B cell (primary cell): ENCODE results near the gene AZU1. TPM values are rescaled to one million over a fixed set of nuclear protein-coding genes. Genes with fewer than 3 reads are reported as not detected.

Experiments
- ATAC-seq: fragments of 200-7000 bp; cut with Tn5 transposase; one replicate; pipeline ENCODE4 v1.10.0; 2021; ENCODE audit warnings: low read depth, mild to moderate bottlenecking, moderate number of reproducible peaks, moderate library complexity
- CTCF ChIA-PET: fragments of 350-600 bp; sonication (Branson Sonifier 250); formaldehyde crosslinking; loops from one replicate; lab custom pipeline; 2021; ENCODE audit warnings: antibody characterized with exemption, inconsistent platforms; lab: Charles Lee
- POLR2A ChIA-PET: fragments of 350-600 bp; sonication (Branson Sonifier 250); formaldehyde crosslinking; loops from one replicate; lab custom pipeline; 2021; ENCODE audit warnings: antibody characterized with exemption; lab: Charles Lee
- DNase-seq: peaks from one replicate; pipeline ENCODE4 v3.0.0; 2013
- H2AFZ ChIP-seq: 2 replicates; pipeline ENCODE4 v1.6.1; 2012; ENCODE audit warnings: mild to moderate bottlenecking, low read depth, low read length; ENCODE audit not compliant: insufficient read depth, poor library complexity, severe bottlenecking
- H3K27ac ChIP-seq, 2 donors: 1 replicate in 1 of 2; 2 replicates in 1 of 2; pipeline ENCODE4 v1.5.1; 2012 to 2013; ENCODE audit warnings: low read length in 2 of 2, mild to moderate bottlenecking in 2 of 2, moderate library complexity in 1 of 2
- H3K27me3 ChIP-seq, 4 experiments: fragments of 200-600 bp in 1 of 4; sonication (generic) in 1 of 4; replicated peaks in 1 of 4; 1 replicate in 2 of 4; 2 replicates in 2 of 4; pipeline versions ENCODE4 v1.6.1 to v1.7.0; 2013 to 2016; ENCODE audit warnings: low read length in 3 of 4, mild to moderate bottlenecking in 2 of 4, mixed read lengths in 1 of 4, moderate library complexity in 1 of 4; ENCODE audit not compliant: insufficient read depth in 4 of 4, control insufficient read depth in 3 of 4; ENCODE audit errors: control extremely low read depth in 1 of 4
- H3K36me3 ChIP-seq, 2 experiments: replicated peaks in 1 of 2; 1 replicate in 1 of 2; 2 replicates in 1 of 2; pipeline versions ENCODE4 v1.6.1 to v1.7.1; 2013; ENCODE audit warnings: low read length in 1 of 2; ENCODE audit not compliant: insufficient read depth in 2 of 2, control insufficient read depth in 1 of 2; ENCODE audit errors: control extremely low read depth in 1 of 2, extremely low read depth in 1 of 2
- H3K4me1 ChIP-seq, 2 donors: fragments of 200-600 bp in 1 of 2; sonication (generic) in 1 of 2; 1 replicate in 1 of 2; 2 replicates in 1 of 2; pipeline versions ENCODE4 v1.5.1 to v1.6.1; 2013 to 2017; ENCODE audit warnings: low read length in 2 of 2; ENCODE audit not compliant: control insufficient read depth in 2 of 2, insufficient read depth in 2 of 2
- H3K4me2 ChIP-seq: replicated peaks from 2 replicates; pipeline ENCODE3; 2012; ENCODE audit warnings: mild to moderate bottlenecking, low read depth, low read length; ENCODE audit not compliant: poor library complexity, severe bottlenecking
- H3K4me3 ChIP-seq, 5 experiments: fragments of 200-600 bp in 1 of 5; sonication (generic) in 1 of 5; 1 replicate in 3 of 5; 2 replicates in 2 of 5; pipeline versions ENCODE4 v1.5.1 to v1.7.0; 2011 to 2016; ENCODE audit warnings: low read length in 4 of 5, mild to moderate bottlenecking in 4 of 5, low read depth in 2 of 5, control low read depth in 1 of 5, moderate library complexity in 1 of 5; ENCODE audit not compliant: insufficient read depth in 1 of 5; ENCODE audit errors: control extremely low read depth in 1 of 5, extremely low read depth in 1 of 5
- H3K79me2 ChIP-seq: fragments of 200-600 bp; sonication (generic); one replicate; pipeline ENCODE4 v1.6.0; 2016; ENCODE audit warnings: low read length; ENCODE audit not compliant: control insufficient read depth, insufficient read depth
- H3K9ac ChIP-seq: fragments of 200-600 bp; sonication (generic); 2 replicates; pipeline ENCODE4 v1.6.1; 2017; ENCODE audit warnings: mild to moderate bottlenecking, low read length, moderate library complexity
- H3K9me3 ChIP-seq, 3 donors: one replicate each; pipeline versions ENCODE4 v1.6.1 to v1.7.1; 2013; ENCODE audit warnings: low read length in 2 of 3; ENCODE audit not compliant: control insufficient read depth in 2 of 3, insufficient read depth in 1 of 3; ENCODE audit errors: control extremely low read depth in 1 of 3
- H4K20me1 ChIP-seq: 2 replicates; pipeline ENCODE4 v1.6.0; 2012; ENCODE audit warnings: mild to moderate bottlenecking, low read length; ENCODE audit not compliant: insufficient read depth, control insufficient read depth, poor library complexity, severe bottlenecking
- H3K27ac Mint-ChIP-seq: one replicate; pipeline ENCODE4 v1.8.0; 2021; ENCODE audit warnings: mixed read lengths
- H3K27me3 Mint-ChIP-seq: one replicate; pipeline ENCODE4 v1.8.0; 2021; ENCODE audit warnings: mixed read lengths
- H3K4me1 Mint-ChIP-seq: one replicate; pipeline ENCODE4 v1.8.0; 2021; ENCODE audit warnings: mixed read lengths
- H3K4me3 Mint-ChIP-seq: one replicate; pipeline ENCODE4 v1.8.0; 2021; ENCODE audit warnings: mixed read lengths
- H3K9me3 Mint-ChIP-seq: one replicate; pipeline ENCODE4 v1.8.0; 2022; ENCODE audit warnings: mixed read lengths; ENCODE audit not compliant: insufficient read depth
- EZH2 ChIP-seq: IDR thresholded peaks from 2 replicates; pipeline ENCODE4 v1.6.1; 2012; ENCODE audit warnings: borderline replicate concordance, low read depth, mild to moderate bottlenecking, moderate library complexity, low read length; ENCODE audit not compliant: insufficient read depth, poor library complexity, severe bottlenecking
- WGBS: methylation state at CpG from one replicate; pipeline ENCODE4 v1.1.5; 2013; ENCODE audit warnings: missing lambda C conversion rate; ENCODE audit not compliant: insufficient coverage; 5-methylcytosine and 5-hydroxymethylcytosine counted together
- intact Hi-C: fragments of 100-400 bp; cut with micrococcal nuclease; formaldehyde crosslinking; loops from one replicate; pipeline ENCODE4 v1.10.0; 2022
- polyA plus RNA-seq: library from polyadenylated mRNA; depleted of rRNA; stranded (reverse); fragments of >200 nt; gene quantifications from 2 replicates; pipeline ENCODE4 v1.2.3, GENCODE V29; 2012
- total RNA-seq, 2 donors: library from RNA; stranded (reverse); fragments of 120-200 nt in 1 of 2; gene quantifications; 1 replicate in 1 of 2; 2 replicates in 1 of 2; pipeline versions ENCODE4 v1.2.3 to v1.2.4, GENCODE V29; 2013 to 2022
- TF ChIP-seq, protein P1 (sequence below): fragments of 200-600 bp; IDR thresholded peaks from one replicate; pipeline ENCODE4 v1.8.0; 2022; ENCODE audit warnings: antibody characterized with exemption, mild to moderate bottlenecking

Gene AZU1
- total and polyA plus RNA-seq, 2 donors (not counting 1 experiment from before 2014, with no cell fraction given): 0.13 to 0.44 TPM

- Mint-ChIP-seq H3K4me1 (peaks cover 24% of the 10 kb centered on the region), H3K9me3 (no peaks in the 10 kb centered on the region), H3K27me3 (no peaks in the 10 kb centered on the region), H3K4me3 (no peak overlapping the region), H3K27ac (no peak overlapping the region)
- Histone ChIP-seq H3K27me3 (no peaks in the 10 kb centered on the region), H3K9me3 (no peaks in the 10 kb centered on the region), H4K20me1 (peaks cover 100% of the 10 kb centered on the region), H3K4me2 (no peak overlapping the region), H3K36me3 (peaks cover 6 to 82% of the 10 kb centered on the region in 2 experiments), H3K4me3 (no peak overlapping the region), H2AFZ (no peak overlapping the region), H3K27ac (no peak overlapping the region), H3K9ac (no peak overlapping the region), H3K79me2 (peaks cover 80% of the 10 kb centered on the region), H3K4me1 (peaks cover 11 to 18% of the 10 kb centered on the region in 2 donors)
- ATAC-seq (no peak), DNase-seq (peak; percentile 27)
- TF ChIP-seq, protein P1, sequence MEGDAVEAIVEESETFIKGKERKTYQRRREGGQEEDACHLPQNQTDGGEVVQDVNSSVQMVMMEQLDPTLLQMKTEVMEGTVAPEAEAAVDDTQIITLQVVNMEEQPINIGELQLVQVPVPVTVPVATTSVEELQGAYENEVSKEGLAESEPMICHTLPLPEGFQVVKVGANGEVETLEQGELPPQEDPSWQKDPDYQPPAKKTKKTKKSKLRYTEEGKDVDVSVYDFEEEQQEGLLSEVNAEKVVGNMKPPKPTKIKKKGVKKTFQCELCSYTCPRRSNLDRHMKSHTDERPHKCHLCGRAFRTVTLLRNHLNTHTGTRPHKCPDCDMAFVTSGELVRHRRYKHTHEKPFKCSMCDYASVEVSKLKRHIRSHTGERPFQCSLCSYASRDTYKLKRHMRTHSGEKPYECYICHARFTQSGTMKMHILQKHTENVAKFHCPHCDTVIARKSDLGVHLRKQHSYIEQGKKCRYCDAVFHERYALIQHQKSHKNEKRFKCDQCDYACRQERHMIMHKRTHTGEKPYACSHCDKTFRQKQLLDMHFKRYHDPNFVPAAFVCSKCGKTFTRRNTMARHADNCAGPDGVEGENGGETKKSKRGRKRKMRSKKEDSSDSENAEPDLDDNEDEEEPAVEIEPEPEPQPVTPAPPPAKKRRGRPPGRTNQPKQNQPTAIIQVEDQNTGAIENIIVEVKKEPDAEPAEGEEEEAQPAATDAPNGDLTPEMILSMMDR: peak; percentile 18
- no peak for TF ChIP-seq EZH2
- intact Hi-C loops: no loop called here
- ChIA-PET CTCF (interaction anchor here (0.7 kb wide), 1 partner anchor 117 kb away, joined by 3 read pairs; no protein-coding TSS in a partner anchor), POLR2A (no interaction called here)
- 98% methylated on average over 33 of the region's 33 CpGs for WGBS
Observed at GRCh38 chr19:805166-805551, 22.5 kb upstream of the AZU1 start.

DNA sequence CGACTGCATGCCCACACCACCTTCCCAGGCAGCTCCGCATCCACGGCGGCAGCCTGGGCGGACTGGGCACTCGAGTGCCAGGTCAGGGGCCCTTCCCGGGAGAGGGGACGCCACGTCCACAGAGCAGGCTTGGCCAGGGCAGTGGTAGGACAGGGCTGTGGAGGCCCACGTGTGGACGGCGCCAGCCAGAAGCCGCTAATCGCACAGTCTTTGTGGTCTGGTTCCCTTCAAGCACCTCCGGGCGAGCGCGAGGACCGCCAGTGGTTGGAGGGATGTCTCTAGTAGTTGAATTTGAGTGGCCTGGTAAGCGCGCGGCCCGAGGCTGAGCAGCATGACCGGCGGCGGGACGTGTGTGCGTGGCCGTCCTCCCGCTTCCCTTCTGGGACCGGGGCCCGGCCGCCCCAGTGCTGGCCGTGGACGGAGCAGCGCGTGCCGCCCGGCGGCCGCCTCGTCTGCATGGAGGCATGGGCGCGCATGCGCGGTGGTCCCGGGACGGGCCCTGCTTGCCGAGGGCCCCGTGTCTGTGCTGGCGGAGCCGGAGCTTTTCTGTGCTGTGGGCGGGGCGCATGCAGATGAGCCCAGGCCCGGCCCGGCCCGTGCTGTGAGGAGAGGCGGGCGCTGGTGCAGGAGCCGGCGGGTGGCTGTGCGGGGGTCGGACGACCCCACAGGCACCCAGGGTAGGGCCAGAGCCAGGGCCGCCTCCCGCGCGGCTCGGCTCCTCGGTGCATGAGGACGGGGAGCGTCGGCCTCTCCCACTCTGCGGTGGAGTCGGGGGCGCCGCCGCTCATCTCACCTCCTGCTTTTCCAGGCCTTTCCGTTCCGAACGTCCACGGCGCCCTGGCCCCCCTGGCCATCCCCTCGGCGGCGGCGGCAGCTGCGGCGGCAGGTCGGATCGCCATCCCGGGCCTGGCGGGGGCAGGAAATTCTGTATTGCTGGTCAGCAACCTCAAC lies 21.8 kb upstream of the AZU1 start:
- H3K27ac ChIP-seq: no peak overlapping the region
- H2AFZ ChIP-seq: no peak overlapping the region
- H4K20me1 ChIP-seq: peaks cover 100% of the 10 kb centered on the region
- no peak overlapping the region for H3K4me3 ChIP-seq
- H3K36me3 ChIP-seq: peaks cover 6 to 83% of the 10 kb centered on the region in 2 experiments
- 98% methylated on average over 87 of the region's 93 CpGs for WGBS
- H3K9ac ChIP-seq: no peak overlapping the region
- ChIA-PET CTCF (no interaction called here), POLR2A (no interaction called here)
- no peak overlapping the region for H3K27ac Mint-ChIP-seq
- peak; percentile 28 for DNase-seq
- intact Hi-C loops: no loop called here
- no peak overlapping the region for H3K4me3 Mint-ChIP-seq
- TF ChIP-seq, protein P1: no peak
- no peak for TF ChIP-seq EZH2
- no peak for ATAC-seq
- no peaks in the 10 kb centered on the region for H3K27me3 Mint-ChIP-seq
- H3K4me1 ChIP-seq: peaks cover 5 to 11% of the 10 kb centered on the region in 2 donors
- no peaks in the 10 kb centered on the region for H3K9me3 Mint-ChIP-seq
- no peaks in the 10 kb centered on the region for H3K27me3 ChIP-seq
- no peaks in the 10 kb centered on the region for H3K9me3 ChIP-seq
- H3K4me2 ChIP-seq: no peak overlapping the region
- peaks cover 18% of the 10 kb centered on the region for H3K4me1 Mint-ChIP-seq
- H3K79me2 ChIP-seq: peaks cover 73% of the 10 kb centered on the region
